Esophagus muscularis mucosa (tissue), 3 donors: ENCODE results near the gene P2RX4.

Experiments
- POLR2A ChIP-seq: fragments of 450-650 bp; IDR thresholded peaks from one replicate; pipeline ENCODE4 v1.6.1; 2017; ENCODE audit warnings: antibody characterized with exemption, moderate library complexity, mild to moderate bottlenecking, low read depth
- POLR2AphosphoS5 ChIP-seq, 2 donors: sonication (generic); formaldehyde crosslinking; IDR thresholded peaks; one replicate each; pipeline ENCODE4 v1.6.1; 2017; ENCODE audit warnings: antibody characterized with exemption in 2 of 2
- TF ChIP-seq, protein P1 (sequence below), 3 experiments: fragments of 200-600 bp in 2 of 3; fragments of 450-650 bp in 1 of 3; sonication (generic) in 2 of 3; IDR thresholded peaks; one replicate each; pipeline ENCODE4 v1.5.1; 2017 to 2019; ENCODE audit warnings: antibody characterized with exemption in 3 of 3, mild to moderate bottlenecking in 2 of 3, moderate library complexity in 1 of 3

DNA sequence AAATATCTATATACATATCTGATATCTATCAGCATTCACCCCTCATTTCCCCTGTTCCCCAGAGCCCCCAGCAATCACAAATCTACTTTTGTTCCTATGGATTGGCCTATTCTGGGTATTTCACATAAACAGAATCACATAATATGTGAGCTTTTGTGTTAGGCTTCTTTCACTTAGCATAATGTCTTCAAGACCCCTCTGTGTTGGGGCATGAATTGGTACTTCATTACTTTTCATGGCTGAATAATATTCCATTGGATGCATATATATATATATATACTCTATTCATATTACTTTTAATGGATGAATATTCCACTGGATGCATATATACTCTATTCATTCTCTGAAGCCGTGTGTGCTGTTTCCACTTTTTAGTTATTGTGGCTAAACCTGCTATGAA, 57.9 kb downstream of the P2RX4 start:
- no peak for TF ChIP-seq POLR2A
- TF ChIP-seq, protein P1, sequence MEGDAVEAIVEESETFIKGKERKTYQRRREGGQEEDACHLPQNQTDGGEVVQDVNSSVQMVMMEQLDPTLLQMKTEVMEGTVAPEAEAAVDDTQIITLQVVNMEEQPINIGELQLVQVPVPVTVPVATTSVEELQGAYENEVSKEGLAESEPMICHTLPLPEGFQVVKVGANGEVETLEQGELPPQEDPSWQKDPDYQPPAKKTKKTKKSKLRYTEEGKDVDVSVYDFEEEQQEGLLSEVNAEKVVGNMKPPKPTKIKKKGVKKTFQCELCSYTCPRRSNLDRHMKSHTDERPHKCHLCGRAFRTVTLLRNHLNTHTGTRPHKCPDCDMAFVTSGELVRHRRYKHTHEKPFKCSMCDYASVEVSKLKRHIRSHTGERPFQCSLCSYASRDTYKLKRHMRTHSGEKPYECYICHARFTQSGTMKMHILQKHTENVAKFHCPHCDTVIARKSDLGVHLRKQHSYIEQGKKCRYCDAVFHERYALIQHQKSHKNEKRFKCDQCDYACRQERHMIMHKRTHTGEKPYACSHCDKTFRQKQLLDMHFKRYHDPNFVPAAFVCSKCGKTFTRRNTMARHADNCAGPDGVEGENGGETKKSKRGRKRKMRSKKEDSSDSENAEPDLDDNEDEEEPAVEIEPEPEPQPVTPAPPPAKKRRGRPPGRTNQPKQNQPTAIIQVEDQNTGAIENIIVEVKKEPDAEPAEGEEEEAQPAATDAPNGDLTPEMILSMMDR (IDR thresholded peaks at IDR 0.05), result no peak
- TF ChIP-seq POLR2AphosphoS5 (IDR thresholded peaks at IDR 0.05), result no peak
